GM13976 (cell line): Measurements from ENCODE around the gene SLC11A2.

ENCODE experiments used
- DNase-seq: peaks from one replicate; pipeline ENCODE4 v3.0.0; 2012; ENCODE audit warnings: low spot score
- CTCF ChIP-seq: IDR thresholded peaks from 2 replicates; pipeline ENCODE4 v1.5.1; 2012; ENCODE audit warnings: borderline replicate concordance, mild to moderate bottlenecking; ENCODE audit not compliant: insufficient read depth; ENCODE audit errors: extremely low read depth, missing control alignments, control extremely low read depth
- in situ Hi-C: fragments of 300-500 bp; cut with MboI; formaldehyde crosslinking; loops from one replicate; pipeline ENCODE4 v1.12.0; 2022; ENCODE audit warnings: low sequenced_read_pairs, mixed read lengths, inconsistent platforms; ENCODE audit not compliant: unreplicated experiment

The SLC11A2 gene

DNA sequence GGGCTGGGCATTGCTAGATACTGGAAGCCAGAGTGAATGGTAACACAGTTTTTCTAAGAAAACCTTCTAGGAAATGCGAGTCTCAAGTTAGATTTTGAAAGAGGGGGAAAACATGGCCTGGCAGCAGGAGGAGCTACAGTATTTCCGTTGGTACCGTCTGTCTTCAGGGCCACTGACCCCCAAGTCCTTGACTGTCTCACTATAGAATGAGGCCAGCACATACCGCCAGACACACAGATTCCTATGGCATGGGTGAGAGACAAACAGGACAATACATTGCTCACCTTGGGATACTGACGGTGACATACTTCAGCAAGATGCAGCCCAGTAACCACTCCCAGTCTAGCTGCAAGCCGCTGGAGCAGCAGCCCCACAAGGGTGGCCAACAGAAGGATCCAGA, 21.7 kb downstream of the SLC11A2 start:
- in situ Hi-C loops = no loop called here
- TF ChIP-seq CTCF = no peak
- no peak for DNase-seq

GRCh38 chr12:51001799-51002198, 24.4 kb downstream of the SLC11A2 start:
- in situ Hi-C loops = no loop called here
- no peak for TF ChIP-seq CTCF
- no peak for DNase-seq

- TF ChIP-seq CTCF = no peak
- in situ Hi-C loops = no loop called here
- no peak for DNase-seq
These were observed 25.9 kb downstream of the SLC11A2 start for GRCh38 chr12:51000245-51000644.

DNA sequence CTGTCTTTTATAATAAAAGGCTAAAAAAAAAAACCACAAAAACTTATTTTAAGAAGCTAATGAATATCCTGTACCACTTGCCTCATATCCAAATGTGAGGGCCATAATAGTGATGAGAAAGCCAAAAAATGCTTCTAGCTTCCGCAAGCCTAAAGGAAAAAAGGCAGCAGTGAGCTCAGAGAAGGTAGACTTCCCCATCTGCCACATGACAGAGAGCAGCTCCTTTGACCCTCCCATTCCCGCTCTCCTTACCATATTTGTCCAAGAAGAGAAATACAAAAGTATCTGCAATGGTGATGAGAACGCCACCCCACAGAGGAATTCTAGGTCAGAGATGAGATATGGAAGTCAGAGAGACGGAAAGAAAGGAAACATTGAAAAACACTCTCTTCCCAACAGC, 27.1 kb downstream of the SLC11A2 start:
- no peak for TF ChIP-seq CTCF
- in situ Hi-C loops = no loop called here
- DNase-seq = no peak

DNA sequence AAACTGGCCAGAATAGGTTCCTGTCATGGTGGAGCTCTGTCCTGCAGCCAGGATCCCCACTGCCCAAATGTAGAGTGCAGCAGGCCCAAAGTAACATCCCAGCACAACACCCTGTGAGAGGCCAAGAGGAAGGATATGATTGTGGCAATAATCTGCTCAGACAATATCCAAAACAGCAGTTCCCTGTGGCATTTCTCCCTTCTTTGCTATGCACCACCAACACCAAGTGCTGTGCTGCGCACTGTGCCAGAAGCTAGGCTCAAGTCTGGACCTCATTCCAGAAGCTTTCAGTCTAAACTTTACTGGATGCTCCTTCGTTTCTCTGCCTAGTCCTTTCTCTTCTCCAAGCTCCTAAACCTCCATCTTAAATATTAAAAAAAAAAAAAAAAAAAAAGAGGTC, 33.4 kb downstream of the SLC11A2 start:
- TF ChIP-seq CTCF = no peak
- in situ Hi-C loops = no loop called here
- DNase-seq = no peak

- DNase-seq = peak; percentile 27
- no peak for TF ChIP-seq CTCF
- in situ Hi-C loops = no loop called here
These were observed 34.9 kb downstream of the SLC11A2 start for GRCh38 chr12:50991291-50991690.

DNA sequence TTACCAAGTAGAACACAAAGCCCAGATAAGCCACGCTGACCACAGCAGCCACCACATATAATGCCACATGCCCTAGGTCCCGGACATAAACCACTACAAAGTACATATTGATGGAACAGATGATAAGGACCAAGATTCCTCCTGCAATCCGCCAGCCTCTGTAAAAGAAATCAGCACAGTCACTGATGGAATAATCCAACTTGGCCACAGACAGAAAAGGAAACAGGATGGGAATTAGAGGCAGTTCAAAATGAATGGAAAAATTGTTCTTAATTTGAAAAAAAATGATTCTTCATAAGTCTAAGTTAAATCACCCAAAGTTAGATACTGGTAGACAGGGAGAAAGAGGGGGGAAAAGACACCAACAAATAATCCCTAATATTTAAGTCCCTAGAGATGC, 35.4 kb downstream of the SLC11A2 start:
- in situ Hi-C loops = no loop called here

More for the DNA sequence above, 35.4 kb downstream of the SLC11A2 start:
- TF ChIP-seq CTCF = no peak
- no peak for DNase-seq
